Effector CD8-positive, alpha-beta T cell (primary cell): ENCODE data around the gene RABGGTA.

ENCODE experiments used
- DNase-seq: peaks from one replicate; lab custom pipeline; 2025; lab: John Stamatoyannopoulos, UW

RABGGTA gene

GRCh38 chr14:24304019-24304387 is 32.6 kb upstream of the RABGGTA start:
- DNase-seq = no peak

- DNase-seq = no peak
Measured at GRCh38 chr14:24300326-24300980, 29.1 kb upstream of the RABGGTA start.

- peak; percentile 88 for DNase-seq
Measured at GRCh38 chr14:24299255-24300191, 28.1 kb upstream of the RABGGTA start, which contains the start of the genes DHRS1 and NOP9. Gene DHRS1 (minus strand): TSS chr14:24299780. CDS start chr14:24299106, 674 bp downstream. Gene NOP9 (plus strand): TSS chr14:24299850. CDS start chr14:24299955, 105 bp downstream.

GRCh38 chr14:24298892-24299254 is 27.5 kb upstream of the RABGGTA start:
- no peak for DNase-seq

GRCh38 chr14:24297190-24297964 is 26.0 kb upstream of the RABGGTA start:
- no peak for DNase-seq

- peak; percentile 49 for DNase-seq
Measured at GRCh38 chr14:24296341-24297157, 25.2 kb upstream of the RABGGTA start.

- DNase-seq = no peak
Measured at GRCh38 chr14:24293525-24293924, 22.1 kb upstream of the RABGGTA start.

GRCh38 chr14:24292118-24292807 is 20.9 kb upstream of the RABGGTA start:
- no peak for DNase-seq

GRCh38 chr14:24291446-24292117 is 20.2 kb upstream of the RABGGTA start:
- no peak for DNase-seq

GRCh38 chr14:24290746-24291145 is 19.3 kb upstream of the RABGGTA start:
- no peak for DNase-seq

- no peak for DNase-seq
Measured at GRCh38 chr14:24289649-24290280, 18.4 kb upstream of the RABGGTA start.

GRCh38 chr14:24286996-24287395 is 15.6 kb upstream of the RABGGTA start:
- no peak for DNase-seq

GRCh38 chr14:24285351-24285750 is 14.0 kb upstream of the RABGGTA start:
- DNase-seq = no peak

GRCh38 chr14:24284501-24285035 is 13.2 kb upstream of the RABGGTA start:
- DNase-seq = no peak

- DNase-seq = no peak
Measured at GRCh38 chr14:24283796-24284460, 12.5 kb upstream of the RABGGTA start.

- DNase-seq = no peak
Measured at GRCh38 chr14:24282736-24283135, 11.3 kb upstream of the RABGGTA start.

- no peak for DNase-seq
Measured at GRCh38 chr14:24281636-24282035, 10.2 kb upstream of the RABGGTA start.

- DNase-seq = no peak
Measured at GRCh38 chr14:24280797-24281460, 9.5 kb upstream of the RABGGTA start.
